Thymus (tissue), 11 donors: Measurements from ENCODE around the gene ZNF692. TPM values are rescaled to one million over a fixed set of nuclear protein-coding genes. Genes with fewer than 3 reads are reported as not detected.

Experiments used
- DNase-seq, 9 donors: peaks; one replicate each; pipeline ENCODE4 v3.0.0-alpha.2; 2013; ENCODE audit warnings: low spot score in 9 of 9, low read depth in 6 of 9, missing footprints in 1 of 9
- H3K27ac ChIP-seq, 2 donors: one replicate each; pipeline ENCODE4 v1.5.1; 2013; ENCODE audit warnings: control low read depth in 1 of 2, low read depth in 1 of 2, low read length in 1 of 2, mild to moderate bottlenecking in 1 of 2, moderate library complexity in 1 of 2
- H3K27me3 ChIP-seq, 2 donors: one replicate each; pipeline ENCODE4 v1.5.1; 2013; ENCODE audit warnings: low read length in 1 of 2; ENCODE audit not compliant: control insufficient read depth in 2 of 2, insufficient read depth in 1 of 2
- H3K36me3 ChIP-seq, 2 donors: one replicate each; pipeline ENCODE4 v1.5.1; 2013; ENCODE audit warnings: low read length in 1 of 2, mild to moderate bottlenecking in 1 of 2, moderate library complexity in 1 of 2; ENCODE audit not compliant: control insufficient read depth in 2 of 2, insufficient read depth in 2 of 2
- H3K4me1 ChIP-seq, 2 donors: one replicate each; pipeline ENCODE4 v1.5.1; 2013; ENCODE audit warnings: low read length in 2 of 2; ENCODE audit not compliant: control insufficient read depth in 2 of 2, insufficient read depth in 2 of 2
- H3K4me3 ChIP-seq, 2 donors: one replicate each; pipeline ENCODE4 v1.5.1; 2013; ENCODE audit warnings: low read length in 2 of 2, control low read depth in 1 of 2, mild to moderate bottlenecking in 1 of 2
- H3K9me3 ChIP-seq, 2 donors: one replicate each; pipeline ENCODE4 v1.5.1; 2013; ENCODE audit warnings: low read length in 1 of 2, mild to moderate bottlenecking in 1 of 2; ENCODE audit not compliant: control insufficient read depth in 2 of 2, insufficient read depth in 1 of 2
- WGBS: extraction: QIAGEN DNeasy Blood & Tissue Kit; methylation state at CpG from one replicate; pipeline ENCODE4 v1.1.7; 2013; 5-methylcytosine and 5-hydroxymethylcytosine counted together
- polyA plus RNA-seq: library from polyadenylated mRNA; stranded (reverse); fragments of 200-250 nt; gene quantifications from one replicate; pipeline ENCODE4 v1.2.3, GENCODE V29; 2013
- total RNA-seq: library from RNA; stranded (reverse); fragments of 120-200 nt; gene quantifications from one replicate; pipeline ENCODE4 v1.2.4, GENCODE V29; 2013
- donor health status: healthy.

Gene ZNF692
- total and polyA plus RNA-seq, 2 donors: 20.7 to 127 TPM

DNA sequence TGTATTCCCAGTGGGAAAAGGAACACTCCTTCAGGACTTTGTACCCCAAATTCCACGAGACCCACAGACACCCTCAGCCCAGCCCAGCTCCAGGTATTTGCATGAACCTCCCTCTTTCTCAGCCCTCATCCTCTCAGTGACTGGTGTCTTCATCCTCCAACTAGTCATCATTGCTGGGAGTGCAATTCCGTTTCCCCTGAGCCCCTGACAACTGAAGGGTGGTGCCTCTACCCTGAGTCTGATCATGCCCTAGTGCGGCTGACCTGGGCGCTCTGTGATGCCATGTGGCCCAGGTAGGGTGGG is 3.8 kb upstream of the ZNF692 start:
- H3K4me1 ChIP-seq: peaks cover 15 to 33% of the 10 kb centered on the region in 2 donors
- WGBS: 25% methylated on average over 4 of the region's 4 CpGs
- DNase-seq: peak in 1 of 9 donors; percentile 43
- peak overlapping the region; percentile 63 to 85 for H3K4me3 ChIP-seq
- no peaks in the 10 kb centered on the region for H3K27me3 ChIP-seq
- H3K36me3 ChIP-seq: no peaks in the 10 kb centered on the region
- peaks cover 0 to 6% of the 10 kb centered on the region in 2 donors for H3K9me3 ChIP-seq
- H3K27ac ChIP-seq: peak overlapping the region; percentile 80 to 95

DNA sequence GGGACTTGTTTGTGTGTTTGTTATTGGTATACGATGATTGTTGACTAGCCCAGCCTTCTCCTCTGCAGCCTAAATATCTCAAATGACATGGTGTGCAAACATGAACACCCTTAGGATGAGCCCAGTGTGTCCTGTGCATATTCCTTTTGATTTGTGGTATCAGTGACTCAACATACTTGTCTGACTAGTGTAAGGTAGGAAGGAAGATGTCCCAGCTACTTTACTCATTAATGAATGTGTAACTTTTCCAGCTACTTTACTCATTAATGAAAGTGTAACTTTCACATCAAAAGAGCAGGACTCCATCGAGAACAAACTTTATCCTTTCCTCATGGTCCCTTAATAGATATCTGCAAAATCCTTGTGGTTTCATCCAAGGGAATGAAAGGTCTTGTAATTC is 2.7 kb upstream of the ZNF692 start:
- WGBS: 98% methylated on average over 2 of the region's 2 CpGs

DNA sequence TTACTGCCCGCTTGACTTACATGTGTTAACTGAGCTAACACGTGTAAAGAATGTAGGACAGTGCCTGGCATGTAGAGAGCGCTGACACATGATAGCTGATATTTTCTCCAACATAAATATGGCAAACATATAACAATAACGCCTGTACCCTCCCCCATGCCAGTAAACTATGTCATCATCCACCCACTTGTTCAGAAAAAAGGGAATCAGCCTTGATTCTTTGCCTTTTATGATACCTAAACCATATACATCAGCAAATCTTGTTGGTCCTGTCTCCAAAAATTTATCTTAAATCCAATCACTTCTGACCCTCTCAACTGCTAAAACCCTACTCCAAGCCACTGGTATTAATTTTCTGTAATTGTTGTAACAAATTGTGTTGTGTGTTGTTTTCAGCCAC is 1.1 kb upstream of the ZNF692 start:
- H3K27ac ChIP-seq: peak overlapping the region in 1 of 2 donors; percentile 91
- peaks cover 2 to 4% of the 10 kb centered on the region in 2 donors for H3K9me3 ChIP-seq
- DNase-seq: no peak
- peaks cover 21 to 48% of the 10 kb centered on the region in 2 donors for H3K4me1 ChIP-seq
- peaks cover 5 to 14% of the 10 kb centered on the region in 2 donors for H3K36me3 ChIP-seq
- no peak overlapping the region for H3K4me3 ChIP-seq
- WGBS: 96% methylated on average over 4 of the region's 4 CpGs
- no peaks in the 10 kb centered on the region for H3K27me3 ChIP-seq

More for the DNA sequence above, 2.7 kb upstream of the ZNF692 start:
- no peaks in the 10 kb centered on the region for H3K27me3 ChIP-seq
- no peaks in the 10 kb centered on the region for H3K36me3 ChIP-seq
- no peak overlapping the region for H3K4me3 ChIP-seq
- H3K27ac ChIP-seq: no peak overlapping the region
- H3K9me3 ChIP-seq: peaks cover 2 to 4% of the 10 kb centered on the region in 2 donors
- DNase-seq: no peak
- peaks cover 21 to 40% of the 10 kb centered on the region in 2 donors for H3K4me1 ChIP-seq

DNA sequence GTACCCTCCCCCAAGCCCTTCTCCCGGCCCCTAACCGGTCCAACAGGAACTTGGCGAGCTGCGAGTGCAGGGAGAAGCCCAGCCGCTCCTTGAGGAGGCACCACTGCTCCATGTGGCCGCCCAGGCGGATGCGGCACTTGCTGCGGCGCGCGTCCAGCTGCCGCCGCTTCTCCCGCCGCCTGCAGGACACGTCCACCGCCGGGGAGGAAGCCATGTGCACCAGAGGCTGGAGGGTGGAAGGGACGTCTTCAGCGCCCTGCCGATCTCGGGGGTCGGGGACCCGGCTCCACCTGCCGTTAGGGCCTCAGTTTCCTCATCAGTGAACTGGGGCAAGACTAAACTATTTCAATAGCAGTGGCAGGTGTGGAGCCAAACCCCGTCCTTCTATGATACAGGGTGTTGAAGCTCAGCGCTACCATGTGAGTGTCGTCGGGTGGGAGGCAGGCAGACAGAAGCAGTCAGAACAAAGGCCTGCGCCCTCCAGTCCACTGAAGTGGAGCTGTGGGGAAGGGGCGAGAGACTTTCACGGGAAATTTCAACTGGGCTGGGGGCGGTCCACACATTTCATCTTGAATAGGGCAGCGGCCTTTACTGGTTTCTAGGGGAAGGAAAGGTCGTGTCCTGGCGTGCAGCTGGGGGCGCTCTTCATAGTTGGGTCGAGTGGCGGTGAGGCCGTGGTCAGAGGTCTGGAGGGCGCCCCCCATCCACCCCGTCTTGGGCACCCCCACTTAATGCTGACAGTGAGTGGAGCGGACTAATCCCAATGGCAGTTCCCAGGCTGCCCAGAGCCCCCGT is 592 bp downstream of the ZNF692 start:
- 2% methylated on average over 45 of the region's 45 CpGs for WGBS
- DNase-seq: peak in 5 of 9 donors; percentile 15 to 57 (median 43)
- H3K27me3 ChIP-seq: no peaks in the 10 kb centered on the region
- H3K4me3 ChIP-seq: peak overlapping the region; percentile 62 to 64
- peaks cover 10 to 25% of the 10 kb centered on the region in 2 donors for H3K36me3 ChIP-seq
- peaks cover 24 to 56% of the 10 kb centered on the region in 2 donors for H3K4me1 ChIP-seq
- H3K9me3 ChIP-seq: peaks cover 2 to 4% of the 10 kb centered on the region in 2 donors
- H3K27ac ChIP-seq: peak overlapping the region; percentile 88 to 89

DNA sequence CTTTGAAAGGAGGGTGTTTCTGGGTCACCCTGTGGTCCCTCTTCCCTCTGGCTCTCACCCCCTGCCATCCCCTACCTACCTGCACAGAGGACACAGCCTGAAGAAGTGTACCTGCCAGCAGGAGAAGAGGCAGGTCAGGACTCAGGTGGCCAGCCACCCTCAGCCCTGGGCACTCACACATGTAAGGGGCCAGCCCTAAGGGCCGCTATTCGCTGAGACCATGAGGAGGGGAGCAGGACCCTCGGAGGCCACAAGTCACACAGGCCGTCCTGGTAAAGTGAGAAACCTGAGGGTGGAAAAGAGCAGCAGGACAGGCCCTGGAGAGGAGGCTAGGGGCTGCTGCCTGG is 1.2 kb downstream of the ZNF692 start:
- peak overlapping the region; percentile 62 to 64 for H3K4me3 ChIP-seq
- peaks cover 2 to 4% of the 10 kb centered on the region in 2 donors for H3K9me3 ChIP-seq
- H3K27me3 ChIP-seq: no peaks in the 10 kb centered on the region
- 34% methylated on average over 4 of the region's 4 CpGs for WGBS
- H3K4me1 ChIP-seq: peaks cover 23 to 58% of the 10 kb centered on the region in 2 donors
- no peak for DNase-seq
- peaks cover 10 to 30% of the 10 kb centered on the region in 2 donors for H3K36me3 ChIP-seq
- peak overlapping the region in 1 of 2 donors; percentile 16 for H3K27ac ChIP-seq

DNA sequence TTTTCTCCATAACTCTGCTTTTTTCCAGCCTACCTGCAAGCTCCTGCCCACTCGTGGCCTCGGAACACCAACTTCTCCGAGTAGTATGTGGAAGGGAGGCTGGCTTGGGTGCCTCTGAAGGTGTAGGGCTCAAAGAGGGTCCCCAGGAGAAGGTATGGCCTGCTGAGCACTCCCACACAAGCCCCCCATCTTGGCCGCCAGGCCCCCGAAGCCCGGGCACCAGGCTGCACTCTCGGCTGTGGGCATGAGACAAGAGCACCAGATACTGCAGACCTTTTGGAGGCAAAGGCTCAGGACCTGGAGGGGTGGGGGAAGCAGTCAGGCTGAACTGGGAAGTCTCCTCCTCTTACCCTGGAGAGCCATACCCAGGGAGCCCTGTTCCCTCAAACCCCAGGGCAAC is 1.7 kb downstream of the ZNF692 start:
- Histone ChIP-seq H3K27ac (no peak overlapping the region), H3K4me3 (peak overlapping the region in 1 of 2 donors; percentile 62)

DNA sequence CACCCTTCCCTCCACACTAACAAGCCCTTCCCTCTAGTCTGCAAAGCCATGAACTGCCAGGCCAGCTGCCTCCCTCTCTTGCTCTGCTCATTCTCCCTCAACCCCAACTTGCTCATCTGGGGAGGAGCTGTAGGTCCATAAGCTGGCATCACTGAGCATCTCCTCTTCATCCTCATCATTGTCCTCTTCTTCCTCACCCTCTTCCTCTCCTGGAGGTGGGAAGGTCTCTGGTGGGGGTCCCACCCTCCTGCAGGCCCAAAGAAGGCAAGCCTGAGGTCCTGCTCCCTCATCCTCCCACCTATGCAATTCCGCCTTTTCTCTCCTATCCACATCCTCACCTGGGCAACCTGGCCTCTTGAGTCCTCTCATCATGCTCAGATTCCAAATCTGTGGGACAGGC is 2.7 kb downstream of the ZNF692 start:
- Histone ChIP-seq H3K36me3 (peaks cover 14 to 42% of the 10 kb centered on the region in 2 donors), H3K9me3 (peaks cover 2 to 8% of the 10 kb centered on the region in 2 donors), H3K4me3 (no peak overlapping the region), H3K4me1 (peaks cover 27 to 68% of the 10 kb centered on the region in 2 donors), H3K27me3 (no peaks in the 10 kb centered on the region), H3K27ac (no peak overlapping the region)
- no peak for DNase-seq
- WGBS: 100% methylated on average over 1 of the region's 1 CpG

More for the DNA sequence above, 1.7 kb downstream of the ZNF692 start:
- H3K27me3 ChIP-seq: no peaks in the 10 kb centered on the region
- H3K9me3 ChIP-seq: peaks cover 2 to 4% of the 10 kb centered on the region in 2 donors
- no peak for DNase-seq
- 95% methylated on average over 7 of the region's 7 CpGs for whole genome bisulfite sequencing
- peaks cover 10 to 34% of the 10 kb centered on the region in 2 donors for H3K36me3 ChIP-seq
- peaks cover 23 to 59% of the 10 kb centered on the region in 2 donors for H3K4me1 ChIP-seq

DNA sequence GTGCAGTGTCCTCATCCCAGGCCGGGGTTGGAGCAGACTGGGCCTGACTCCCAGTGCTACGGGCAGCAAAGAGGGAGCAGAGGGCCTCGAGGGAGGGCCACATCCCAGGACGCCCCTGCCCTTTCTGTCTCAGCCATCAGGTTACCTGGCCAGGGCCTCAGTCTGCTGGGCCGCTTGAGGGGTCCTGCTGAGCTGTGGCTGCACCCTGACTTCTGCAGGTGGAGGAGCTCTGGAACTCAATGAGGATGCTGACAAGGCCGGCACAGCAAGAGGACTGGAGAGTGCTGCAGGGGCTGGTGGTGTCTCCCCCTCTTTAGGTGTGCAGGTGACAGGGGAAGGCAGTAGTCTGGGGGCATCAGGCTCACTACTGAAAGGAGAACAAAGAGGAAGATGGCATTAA is 3.3 kb downstream of the ZNF692 start:
- peaks cover 20 to 48% of the 10 kb centered on the region in 2 donors for H3K36me3 ChIP-seq
- no peak overlapping the region for H3K27ac ChIP-seq
- 97% methylated on average over 6 of the region's 6 CpGs for WGBS
- H3K27me3 ChIP-seq: no peaks in the 10 kb centered on the region
- no peak for DNase-seq
- peaks cover 27 to 70% of the 10 kb centered on the region in 2 donors for H3K4me1 ChIP-seq
- H3K9me3 ChIP-seq: peaks cover 2 to 8% of the 10 kb centered on the region in 2 donors
- H3K4me3 ChIP-seq: no peak overlapping the region

DNA sequence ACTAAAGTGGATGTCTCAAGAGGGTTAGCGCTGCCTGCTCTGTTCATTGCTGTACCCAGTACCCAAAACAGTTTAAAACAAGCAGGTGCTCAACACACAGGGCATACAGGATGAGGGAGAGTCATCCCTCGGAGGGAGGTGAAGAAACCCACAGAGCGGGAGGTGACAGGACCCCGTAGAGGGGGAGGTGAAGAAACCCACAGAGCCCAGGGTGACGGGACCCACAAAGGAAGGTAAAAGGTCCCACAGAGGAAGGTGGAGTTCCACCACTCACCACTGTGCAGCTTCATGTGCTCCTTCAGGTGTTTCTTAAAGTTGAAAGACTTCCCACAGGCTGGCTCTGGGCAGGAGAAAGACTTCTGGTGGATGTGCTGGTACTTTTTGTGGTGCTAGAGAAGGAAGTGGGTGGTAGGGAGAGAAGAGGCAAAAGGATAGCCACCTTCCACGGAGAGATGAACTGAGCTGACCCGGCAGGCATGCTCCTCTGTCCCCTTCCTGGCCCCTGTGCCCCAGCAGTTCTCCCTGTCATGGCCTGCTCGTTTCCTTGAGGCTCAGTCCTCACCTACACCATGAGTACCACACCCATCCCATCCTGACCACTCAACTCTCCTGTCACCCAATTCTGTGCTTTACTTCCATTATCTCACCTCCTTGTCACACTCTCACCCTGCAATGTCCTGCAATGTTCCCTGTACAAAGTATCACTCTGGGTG is 5.1 kb downstream of the ZNF692 start:
- Histone ChIP-seq H3K4me1 (peaks cover 24 to 61% of the 10 kb centered on the region in 2 donors), H3K27me3 (no peaks in the 10 kb centered on the region), H3K4me3 (no peak overlapping the region), H3K27ac (peak overlapping the region; percentile 54 to 56), H3K36me3 (peaks cover 37 to 65% of the 10 kb centered on the region in 2 donors), H3K9me3 (peaks cover 2 to 4% of the 10 kb centered on the region in 2 donors)
- DNase-seq: peak in 5 of 9 donors; percentile 48 to 78 (median 59)
- WGBS: 30% methylated on average over 8 of the region's 8 CpGs
